IgD-negative memory B cell (primary cell): ENCODE data around the gene ZNF385D. TPM values are rescaled to one million over a fixed set of nuclear protein-coding genes. Genes with fewer than 3 reads are reported as not detected.
A peak's percentile ranks its signal among the peaks of the same experiment; 100 is the strongest.

Experiments
- H3K27ac Mint-ChIP-seq, 3 donors: one replicate each; pipeline ENCODE4 v1.8.0; 2020 to 2022; ENCODE audit warnings: mild to moderate bottlenecking in 3 of 3, mixed read lengths in 3 of 3, moderate library complexity in 1 of 3
- H3K27me3 Mint-ChIP-seq: one replicate; pipeline ENCODE4 v1.8.0; 2021; ENCODE audit warnings: mixed read lengths
- H3K36me3 Mint-ChIP-seq: one replicate; pipeline ENCODE4 v1.8.0; 2020; ENCODE audit warnings: mild to moderate bottlenecking, mixed read lengths
- H3K4me1 Mint-ChIP-seq, 3 donors: one replicate each; pipeline ENCODE4 v1.8.0; 2020 to 2022; ENCODE audit warnings: mixed read lengths in 3 of 3, mild to moderate bottlenecking in 1 of 3
- H3K4me3 Mint-ChIP-seq, 4 donors: one replicate each; pipeline ENCODE4 v1.8.0; 2020 to 2022; ENCODE audit warnings: mild to moderate bottlenecking in 4 of 4, mixed read lengths in 4 of 4, moderate library complexity in 3 of 4
- H3K9me3 Mint-ChIP-seq, 3 donors: one replicate each; pipeline ENCODE4 v1.8.0; 2020 to 2021; ENCODE audit warnings: mixed read lengths in 3 of 3, mild to moderate bottlenecking in 1 of 3
- polyA plus RNA-seq: library from polyadenylated mRNA; unstranded; fragments of 300-500 nt; fragmentation: Illumina TruSeq; gene quantifications from one replicate; pipeline ENCODE4 v1.2.3, GENCODE V29; 2021

ZNF385D gene
- polyA plus RNA-seq, 1 donor from 2014 or later, result 0.24 TPM

DNA sequence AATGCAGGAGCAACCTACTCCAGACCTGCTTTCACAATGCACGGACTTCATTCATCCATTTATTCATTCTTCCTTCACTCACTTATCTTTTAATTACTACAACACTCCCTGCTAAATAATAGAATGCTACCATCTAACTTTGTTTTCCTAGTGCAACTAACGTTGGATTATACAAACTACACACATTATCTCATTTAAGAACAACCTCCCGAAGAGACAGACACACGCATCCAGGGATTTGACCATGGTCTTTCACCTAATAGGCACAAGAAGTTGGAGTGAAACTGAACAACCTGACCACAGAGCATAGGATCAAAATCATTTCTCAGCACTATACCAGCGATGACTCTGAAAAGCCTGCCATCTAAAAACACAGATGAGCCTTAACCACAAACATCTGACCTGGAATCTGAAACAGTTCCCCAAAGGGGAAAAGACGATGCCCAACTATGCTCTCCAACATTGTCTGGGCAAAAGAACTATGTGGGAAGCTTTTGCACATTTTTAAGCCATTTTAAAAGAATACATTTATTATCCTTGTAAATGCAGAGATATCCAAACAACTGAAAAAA lies 21.0 kb downstream of the ZNF385D start:
- H3K27ac Mint-ChIP-seq, result peak overlapping the region in 1 of 3 donors; percentile 25
- H3K4me3 Mint-ChIP-seq, result no peak overlapping the region
- H3K27me3 Mint-ChIP-seq, result no peaks in the 10 kb centered on the region
- no peaks in the 10 kb centered on the region for H3K4me1 Mint-ChIP-seq
- H3K36me3 Mint-ChIP-seq, result peaks cover 2% of the 10 kb centered on the region
- peaks cover 8 to 21% (median 9%) of the 10 kb centered on the region in 3 donors for H3K9me3 Mint-ChIP-seq

DNA sequence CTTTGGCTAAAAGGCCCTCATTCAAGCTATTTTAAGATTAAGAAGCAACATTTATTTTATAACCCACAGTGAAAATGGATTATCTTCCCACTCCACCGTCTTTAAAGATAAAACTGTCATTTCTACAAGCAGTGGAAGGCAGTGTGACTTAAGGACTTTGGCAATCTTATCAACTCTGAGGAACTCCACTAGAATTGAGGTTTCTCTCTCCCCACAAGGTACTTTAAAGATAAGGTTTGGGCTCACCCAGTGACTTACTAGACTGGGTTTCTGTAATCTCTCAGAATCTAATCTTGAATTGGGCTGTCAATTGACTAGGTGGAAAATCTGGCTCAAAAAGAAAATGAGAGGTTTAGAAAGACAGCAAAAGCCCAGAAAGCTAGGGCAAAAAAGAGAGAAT lies 21.7 kb downstream of the ZNF385D start:
- no peak overlapping the region for H3K27ac Mint-ChIP-seq
- peaks cover under 1% of the 10 kb centered on the region for H3K36me3 Mint-ChIP-seq

DNA sequence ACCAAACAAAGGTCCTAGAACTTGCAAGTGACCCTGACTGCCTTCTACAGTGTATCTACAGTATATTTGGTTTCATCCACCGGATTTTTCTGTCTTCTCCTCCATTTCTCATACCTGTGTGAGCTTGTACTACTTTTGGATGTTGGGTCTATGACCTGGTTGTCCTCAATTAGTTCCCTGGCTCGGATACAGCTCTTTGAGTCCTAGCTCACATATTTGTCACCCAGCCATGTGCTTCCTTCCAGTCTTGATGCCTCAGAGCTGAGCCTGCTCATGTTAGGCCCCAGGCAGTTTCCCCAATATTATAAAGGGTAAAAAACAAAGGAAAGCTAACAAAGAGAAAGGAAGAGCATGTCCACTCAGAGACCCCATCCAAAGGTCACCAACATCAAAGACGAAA lies 28.2 kb downstream of the ZNF385D start:
- Mint-ChIP-seq H3K4me3 (no peak overlapping the region), H3K27me3 (no peaks in the 10 kb centered on the region), H3K27ac (no peak overlapping the region), H3K36me3 (no peaks in the 10 kb centered on the region), H3K9me3 (peaks cover 2 to 18% (median 3%) of the 10 kb centered on the region in 3 donors), H3K4me1 (no peaks in the 10 kb centered on the region)

More for the DNA sequence above, 21.7 kb downstream of the ZNF385D start:
- Mint-ChIP-seq H3K4me1 (no peaks in the 10 kb centered on the region), H3K4me3 (no peak overlapping the region), H3K27me3 (no peaks in the 10 kb centered on the region), H3K9me3 (peaks cover 7 to 26% (median 9%) of the 10 kb centered on the region in 3 donors)

DNA sequence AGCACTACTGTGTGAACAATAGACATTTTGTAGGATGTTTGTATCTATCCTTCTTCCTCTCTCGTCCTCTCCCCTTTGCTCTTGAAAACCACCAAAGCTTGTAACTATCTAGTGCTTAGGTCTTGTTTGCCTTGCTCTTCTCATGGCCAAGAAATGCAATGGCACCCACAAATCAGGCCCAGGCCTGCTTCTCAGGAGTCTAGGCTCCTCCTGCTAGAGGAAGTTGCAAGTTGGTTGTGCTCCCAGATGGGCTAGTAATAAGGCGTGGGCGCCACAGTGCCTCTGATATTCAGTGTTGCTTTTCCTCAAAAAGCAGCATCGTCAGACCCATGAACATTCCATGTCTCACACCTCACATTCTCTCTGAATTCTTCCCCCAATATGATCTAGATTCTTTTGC lies 28.7 kb downstream of the ZNF385D start:
- H3K4me1 Mint-ChIP-seq, result no peaks in the 10 kb centered on the region
- no peak overlapping the region for H3K4me3 Mint-ChIP-seq
- no peak overlapping the region for H3K27ac Mint-ChIP-seq
- no peaks in the 10 kb centered on the region for H3K36me3 Mint-ChIP-seq
- peaks cover 2 to 18% (median 4%) of the 10 kb centered on the region in 3 donors for H3K9me3 Mint-ChIP-seq
- H3K27me3 Mint-ChIP-seq, result no peaks in the 10 kb centered on the region

DNA sequence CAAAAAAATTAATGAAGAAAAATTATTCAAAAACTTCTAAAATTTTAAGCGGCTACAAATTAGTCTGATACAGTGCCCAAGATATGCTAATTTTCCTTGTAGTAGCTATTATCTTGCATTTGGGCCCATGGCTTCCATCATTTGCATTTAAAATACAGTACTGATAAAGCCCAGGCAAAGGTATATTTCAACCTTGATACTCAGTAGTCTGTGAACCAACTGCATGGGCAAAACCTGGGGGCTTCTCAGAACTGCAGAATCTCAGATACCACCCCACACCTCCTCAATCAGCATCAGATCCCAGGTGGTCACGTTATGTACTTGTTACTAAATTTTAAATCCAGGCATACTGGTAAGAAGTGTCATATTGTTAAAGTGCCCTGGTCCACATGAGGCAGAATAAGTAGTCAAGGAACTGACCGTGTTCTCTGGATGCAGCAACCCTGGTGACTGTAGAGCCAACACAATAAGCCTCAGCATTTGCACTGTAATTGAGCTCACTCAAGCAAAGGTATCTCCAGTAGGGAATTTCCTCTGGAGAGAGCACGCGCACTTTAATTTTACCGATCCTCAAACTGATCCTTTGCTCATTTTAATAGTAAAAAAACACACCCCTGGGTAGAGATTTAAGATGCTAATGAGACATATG lies 31.9 kb downstream of the ZNF385D start:
- no peaks in the 10 kb centered on the region for H3K27me3 Mint-ChIP-seq
- H3K27ac Mint-ChIP-seq, result no peak overlapping the region
- H3K4me3 Mint-ChIP-seq, result no peak overlapping the region
- H3K4me1 Mint-ChIP-seq, result no peaks in the 10 kb centered on the region
- peaks cover 3 to 17% (median 5%) of the 10 kb centered on the region in 3 donors for H3K9me3 Mint-ChIP-seq
- H3K36me3 Mint-ChIP-seq, result no peaks in the 10 kb centered on the region

DNA sequence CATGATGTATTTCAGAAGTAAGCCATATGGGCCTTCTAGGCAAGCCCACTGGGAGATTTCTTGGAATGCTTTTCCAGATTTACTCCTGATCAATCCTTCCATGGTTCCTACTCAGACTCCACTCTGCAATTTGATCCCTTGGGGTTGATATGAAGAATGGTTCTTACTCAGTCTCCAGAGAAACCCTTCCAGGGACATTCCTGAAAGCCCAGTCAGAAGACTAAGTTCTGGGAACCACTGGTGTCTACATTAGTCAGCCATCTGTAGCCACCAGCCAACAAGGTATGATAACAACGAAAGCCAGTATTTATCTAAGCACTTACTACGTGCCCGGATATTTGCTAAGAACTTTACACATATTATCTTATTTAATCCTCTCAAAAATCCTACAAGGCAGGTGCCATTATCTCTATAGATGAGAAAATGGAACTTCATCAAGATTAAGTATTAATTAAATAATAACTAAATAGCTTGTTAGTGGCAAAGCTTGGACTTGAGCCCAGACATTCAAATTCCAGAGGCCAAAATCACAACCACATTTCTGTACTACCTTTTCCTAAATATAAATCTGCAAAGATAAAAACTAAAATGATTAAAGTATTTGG lies 32.7 kb downstream of the ZNF385D start:
- Mint-ChIP-seq H3K27me3 (no peaks in the 10 kb centered on the region), H3K4me3 (no peak overlapping the region), H3K36me3 (no peaks in the 10 kb centered on the region), H3K4me1 (no peaks in the 10 kb centered on the region), H3K27ac (no peak overlapping the region), H3K9me3 (peaks cover 3 to 17% (median 5%) of the 10 kb centered on the region in 3 donors)

DNA sequence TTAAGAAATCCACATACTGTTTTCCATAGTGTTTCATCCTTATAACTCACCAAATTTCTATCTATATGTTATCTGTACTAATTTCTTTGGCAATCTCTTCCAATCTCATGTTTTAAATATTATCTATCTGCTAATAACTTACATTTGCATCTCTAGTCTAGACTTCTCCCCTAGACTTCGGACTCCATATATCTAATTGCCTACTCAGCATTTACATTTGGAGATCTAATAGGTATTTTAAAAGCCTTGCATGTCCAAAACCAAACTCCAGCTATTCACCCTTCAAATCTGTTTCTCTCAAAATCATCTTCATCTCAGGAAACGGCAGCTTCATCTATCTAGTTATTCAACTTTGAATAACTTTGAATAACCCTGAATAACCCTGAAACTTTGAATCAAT lies 35.3 kb downstream of the ZNF385D start:
- no peaks in the 10 kb centered on the region for H3K36me3 Mint-ChIP-seq
- H3K4me3 Mint-ChIP-seq, result no peak overlapping the region
- no peaks in the 10 kb centered on the region for H3K4me1 Mint-ChIP-seq
- H3K27me3 Mint-ChIP-seq, result no peaks in the 10 kb centered on the region
- peaks cover 3 to 13% (median 4%) of the 10 kb centered on the region in 3 donors for H3K9me3 Mint-ChIP-seq
- H3K27ac Mint-ChIP-seq, result no peak overlapping the region

DNA sequence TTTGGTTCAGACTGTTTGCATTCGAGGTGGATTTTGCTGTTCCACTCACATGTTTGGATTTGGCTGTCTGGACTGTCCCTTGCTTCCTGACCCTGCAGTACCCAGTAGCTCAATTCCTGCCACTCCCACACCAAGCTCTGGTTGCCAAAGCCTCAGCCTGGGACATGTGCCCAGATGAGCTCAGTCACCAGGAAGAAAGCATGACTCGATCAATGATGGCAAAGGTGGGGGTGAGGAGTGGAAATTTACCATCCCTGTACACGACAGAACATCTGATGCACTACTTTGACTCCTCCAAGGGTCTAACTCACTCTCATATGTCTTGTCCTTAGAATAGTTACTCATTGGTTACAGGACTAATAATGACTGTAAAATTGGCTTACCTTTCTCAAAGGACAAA lies 45.2 kb downstream of the ZNF385D start:
- H3K4me1 Mint-ChIP-seq, result no peaks in the 10 kb centered on the region
- no peaks in the 10 kb centered on the region for H3K36me3 Mint-ChIP-seq
- H3K27me3 Mint-ChIP-seq, result peaks cover 1% of the 10 kb centered on the region
- H3K4me3 Mint-ChIP-seq, result no peak overlapping the region
- no peak overlapping the region for H3K27ac Mint-ChIP-seq
- H3K9me3 Mint-ChIP-seq, result peaks cover 2 to 6% (median 3%) of the 10 kb centered on the region in 3 donors

DNA sequence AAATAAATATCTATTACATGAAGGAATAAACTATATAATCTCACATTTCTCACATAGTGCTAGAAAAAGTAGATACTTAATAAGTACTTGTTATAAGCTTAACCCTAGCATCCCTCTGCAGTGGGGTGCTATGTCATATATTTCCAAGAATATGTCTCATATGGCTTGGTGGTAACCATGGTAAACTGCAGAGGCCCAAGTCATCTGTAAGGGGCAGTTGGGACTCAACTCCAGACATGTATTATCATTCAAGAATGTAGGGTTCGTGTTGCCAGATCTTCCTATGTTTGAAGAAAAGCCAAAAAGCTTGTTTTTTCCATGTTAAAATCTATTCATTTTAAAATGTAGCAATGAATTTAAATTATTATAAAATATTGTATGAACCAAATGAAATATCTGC lies 46.2 kb downstream of the ZNF385D start:
- Mint-ChIP-seq H3K27me3 (peaks cover 1% of the 10 kb centered on the region), H3K4me1 (no peaks in the 10 kb centered on the region), H3K4me3 (no peak overlapping the region), H3K36me3 (no peaks in the 10 kb centered on the region), H3K9me3 (peaks cover 2 to 7% (median 3%) of the 10 kb centered on the region in 3 donors), H3K27ac (no peak overlapping the region)

DNA sequence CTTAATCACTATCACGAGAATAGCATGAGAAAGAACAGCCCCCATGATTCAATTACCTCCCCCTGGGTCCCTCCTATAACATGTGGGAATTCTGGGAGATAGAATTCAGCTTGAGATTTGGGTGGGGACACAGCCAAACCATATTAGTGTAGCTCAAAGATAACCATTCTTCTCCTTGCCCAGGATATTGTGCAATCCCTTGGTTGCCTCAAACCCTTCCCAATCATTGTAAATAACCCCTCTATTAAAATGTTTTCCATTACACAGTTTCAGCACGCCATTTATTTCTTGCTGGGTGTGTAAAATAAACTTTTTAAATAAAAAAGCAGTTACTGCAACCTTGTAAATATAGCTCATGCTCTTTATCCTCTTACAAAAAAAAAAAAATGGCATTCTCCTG lies 47.7 kb downstream of the ZNF385D start:
- Mint-ChIP-seq H3K27ac (no peak overlapping the region), H3K36me3 (no peaks in the 10 kb centered on the region), H3K9me3 (peaks cover 5 to 7% (median 7%) of the 10 kb centered on the region in 3 donors), H3K4me3 (no peak overlapping the region), H3K4me1 (no peaks in the 10 kb centered on the region), H3K27me3 (peaks cover 1% of the 10 kb centered on the region)

DNA sequence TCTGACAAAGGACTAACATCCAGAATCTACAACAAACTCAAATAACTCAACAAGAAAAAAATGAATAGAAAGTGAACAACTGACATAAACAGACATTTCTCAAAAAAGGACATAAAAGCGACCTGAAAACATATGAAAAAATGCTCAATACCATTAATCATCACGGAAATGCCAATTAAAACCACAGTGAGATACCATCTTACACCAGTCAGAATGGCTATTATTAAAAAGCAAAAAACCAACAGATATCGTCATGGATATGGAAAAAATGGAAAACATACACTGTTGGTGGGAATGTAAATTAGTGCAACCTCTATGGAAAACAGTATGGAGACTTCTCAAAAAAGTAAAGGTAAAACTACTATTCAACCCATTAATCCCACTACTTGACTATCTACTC lies 53.3 kb downstream of the ZNF385D start:
- H3K4me1 Mint-ChIP-seq, result no peaks in the 10 kb centered on the region
- no peak overlapping the region for H3K4me3 Mint-ChIP-seq
- H3K9me3 Mint-ChIP-seq, result peaks cover 2 to 4% (median 4%) of the 10 kb centered on the region in 3 donors
- peaks cover 1% of the 10 kb centered on the region for H3K27me3 Mint-ChIP-seq
- H3K27ac Mint-ChIP-seq, result no peak overlapping the region
- H3K36me3 Mint-ChIP-seq, result no peaks in the 10 kb centered on the region

DNA sequence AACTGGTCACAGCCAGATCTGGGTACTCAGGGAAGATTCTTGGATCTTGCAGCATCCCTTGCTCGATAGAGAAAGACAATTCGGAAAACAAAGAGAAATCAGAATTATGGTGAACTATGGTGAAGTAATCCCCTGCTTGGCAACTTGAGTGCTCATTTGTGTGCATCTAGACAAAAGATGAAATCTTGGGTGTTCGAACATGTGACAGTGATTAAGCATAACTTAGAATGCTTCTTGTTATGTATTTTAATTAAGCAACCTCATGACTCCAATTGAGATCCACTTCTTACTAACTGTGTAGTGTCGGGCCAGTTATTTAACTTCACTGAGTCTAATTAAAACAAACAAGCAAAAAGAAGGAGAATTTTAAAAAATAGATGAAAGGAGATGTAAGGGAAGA lies 56.5 kb downstream of the ZNF385D start:
- peaks cover 4 to 6% (median 5%) of the 10 kb centered on the region in 3 donors for H3K9me3 Mint-ChIP-seq
- H3K36me3 Mint-ChIP-seq, result no peaks in the 10 kb centered on the region
- H3K4me1 Mint-ChIP-seq, result no peaks in the 10 kb centered on the region
- no peak overlapping the region for H3K27ac Mint-ChIP-seq
- no peaks in the 10 kb centered on the region for H3K27me3 Mint-ChIP-seq
- H3K4me3 Mint-ChIP-seq, result no peak overlapping the region

DNA sequence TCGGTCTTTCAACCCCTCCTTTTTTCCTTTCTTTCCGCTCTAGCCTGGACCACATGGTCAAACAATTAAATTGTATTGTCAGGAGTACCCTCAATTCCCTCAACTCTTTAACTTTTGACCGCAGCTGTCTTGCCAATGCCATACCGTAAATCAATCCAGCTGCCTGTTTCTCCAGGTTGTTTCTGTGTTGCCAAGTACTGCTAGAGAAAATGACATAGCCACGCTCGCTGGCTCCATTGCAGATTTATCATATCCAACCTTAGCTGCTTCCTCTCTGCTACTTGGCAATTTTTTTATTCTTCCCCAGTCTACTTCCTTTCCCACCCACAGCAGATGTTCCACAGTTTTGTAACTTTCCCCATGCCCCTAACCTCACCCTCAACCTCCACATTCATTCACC lies 60.0 kb downstream of the ZNF385D start:
- peaks cover 0 to 6% (median 3%) of the 10 kb centered on the region in 3 donors for H3K9me3 Mint-ChIP-seq
- H3K4me1 Mint-ChIP-seq, result no peaks in the 10 kb centered on the region
- no peak overlapping the region for H3K27ac Mint-ChIP-seq
- H3K27me3 Mint-ChIP-seq, result no peaks in the 10 kb centered on the region
- no peaks in the 10 kb centered on the region for H3K36me3 Mint-ChIP-seq
- no peak overlapping the region for H3K4me3 Mint-ChIP-seq

DNA sequence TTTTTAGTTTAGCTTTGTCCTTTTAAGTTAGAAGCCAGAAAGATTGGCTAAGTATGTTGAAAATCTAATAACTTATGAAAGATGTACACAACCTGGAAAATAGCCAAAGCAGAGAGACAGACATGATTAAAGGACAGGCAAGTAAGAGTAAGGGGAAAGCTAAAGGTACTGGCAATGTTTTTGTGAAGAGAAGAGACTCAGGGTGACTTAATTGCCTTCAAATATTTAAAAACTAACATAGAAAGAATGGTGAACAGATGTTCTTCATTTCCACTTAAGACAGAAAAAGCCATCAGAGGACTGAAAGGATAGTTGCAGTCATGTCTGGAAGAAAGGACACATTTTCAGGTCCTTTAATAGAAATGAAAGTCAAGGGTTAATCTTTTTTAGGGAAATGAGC lies 68.8 kb downstream of the ZNF385D start:
- Mint-ChIP-seq H3K9me3 (peaks cover 1 to 6% (median 2%) of the 10 kb centered on the region in 3 donors), H3K4me1 (no peaks in the 10 kb centered on the region), H3K36me3 (no peaks in the 10 kb centered on the region), H3K4me3 (no peak overlapping the region), H3K27ac (no peak overlapping the region), H3K27me3 (no peaks in the 10 kb centered on the region)

DNA sequence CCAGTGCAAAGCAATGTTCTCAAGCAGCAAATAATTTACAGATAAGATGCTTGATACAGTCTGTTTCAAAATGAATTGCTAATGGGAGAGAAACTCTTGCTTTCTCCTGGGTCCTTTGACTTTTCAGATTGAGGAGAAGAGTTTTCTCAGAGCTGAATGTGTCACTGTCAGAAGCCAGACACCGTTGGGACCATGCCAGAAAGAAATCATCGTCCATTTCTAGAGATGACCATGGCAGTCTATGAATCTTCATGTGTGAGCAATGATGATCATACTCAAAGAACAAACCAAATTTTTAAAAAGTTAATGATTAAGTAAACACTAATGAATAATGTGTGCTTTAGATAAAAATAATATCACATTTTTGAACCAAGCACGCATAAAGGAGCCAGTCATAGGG lies 77.6 kb downstream of the ZNF385D start:
- H3K36me3 Mint-ChIP-seq, result no peaks in the 10 kb centered on the region
- no peak overlapping the region for H3K4me3 Mint-ChIP-seq
- no peaks in the 10 kb centered on the region for H3K27me3 Mint-ChIP-seq
- no peak overlapping the region for H3K27ac Mint-ChIP-seq
- peaks cover 0 to 1% (median 0%) of the 10 kb centered on the region in 3 donors for H3K9me3 Mint-ChIP-seq
- H3K4me1 Mint-ChIP-seq, result no peaks in the 10 kb centered on the region

DNA sequence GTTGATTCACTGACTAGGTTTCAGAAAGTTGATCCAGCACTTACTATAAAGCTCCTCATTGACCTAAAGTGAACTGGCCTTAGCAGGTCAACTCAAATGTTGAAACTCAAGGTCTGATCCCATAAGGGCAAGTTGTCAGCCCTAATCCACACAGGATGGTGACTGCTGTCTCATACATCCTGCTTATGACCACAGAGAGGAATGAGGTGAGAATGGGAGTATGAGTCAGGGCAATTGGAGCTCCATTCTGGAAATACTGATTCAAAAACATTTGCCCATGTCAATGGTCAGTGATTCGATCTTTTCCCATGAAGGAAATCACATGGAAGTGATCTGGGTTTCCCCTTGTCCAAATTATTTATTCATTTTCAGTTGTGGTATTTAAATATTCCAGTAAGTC lies 78.7 kb downstream of the ZNF385D start:
- no peak overlapping the region for H3K4me3 Mint-ChIP-seq
- H3K9me3 Mint-ChIP-seq, result no peaks in the 10 kb centered on the region
- no peaks in the 10 kb centered on the region for H3K27me3 Mint-ChIP-seq
- H3K36me3 Mint-ChIP-seq, result no peaks in the 10 kb centered on the region
- no peak overlapping the region for H3K27ac Mint-ChIP-seq
- H3K4me1 Mint-ChIP-seq, result no peaks in the 10 kb centered on the region
